AML-193 (cell line): ENCODE measurements around the gene ANKRD13D.
A peak's percentile ranks its signal among the peaks of the same experiment; 100 is the strongest.
"Not testable (repeated sequence)": the region's sequence is repeated elsewhere in the genome, so short reads cannot be mapped to it uniquely, and the experiment has no call there.

Experiments used
- DNase-seq, 2 experiments: peaks; one replicate each; lab custom pipeline; 2025; lab: John Stamatoyannopoulos, UW

The ANKRD13D gene

GRCh38 chr11:67317205-67317887, 28.2 kb downstream of the ANKRD13D start:
- peak; percentile 92 to 94 for DNase-seq

GRCh38 chr11:67317888-67318555, 28.9 kb downstream of the ANKRD13D start:
- no peak for DNase-seq

GRCh38 chr11:67318876-67319275, 29.8 kb downstream of the ANKRD13D start:
- not testable (repeated sequence) for DNase-seq

- no peak for DNase-seq
Measured at GRCh38 chr11:67320011-67320410, 30.9 kb downstream of the ANKRD13D start.

GRCh38 chr11:67320691-67321090, 31.6 kb downstream of the ANKRD13D start:
- no peak for DNase-seq

- DNase-seq: no peak
Measured at GRCh38 chr11:67321313-67321871, 32.3 kb downstream of the ANKRD13D start.

GRCh38 chr11:67322049-67322448, 32.9 kb downstream of the ANKRD13D start:
- DNase-seq: no peak

GRCh38 chr11:67323526-67323925, 34.4 kb downstream of the ANKRD13D start:
- DNase-seq: no peak

- no peak for DNase-seq
Measured at GRCh38 chr11:67332081-67332691, 43.1 kb downstream of the ANKRD13D start.

- no peak for DNase-seq
Measured at GRCh38 chr11:67337257-67337656, 48.2 kb downstream of the ANKRD13D start.

- DNase-seq: no peak
Measured at GRCh38 chr11:67344264-67344663, 55.2 kb downstream of the ANKRD13D start.

GRCh38 chr11:67345247-67345919, 56.3 kb downstream of the ANKRD13D start:
- DNase-seq: no peak

GRCh38 chr11:67345920-67346819, 57.1 kb downstream of the ANKRD13D start:
- peak; percentile 24 to 51 for DNase-seq

- no peak for DNase-seq
Measured at GRCh38 chr11:67347964-67348749, 59.1 kb downstream of the ANKRD13D start.

GRCh38 chr11:67349036-67349435, 59.9 kb downstream of the ANKRD13D start:
- no peak for DNase-seq

GRCh38 chr11:67349457-67349856, 60.4 kb downstream of the ANKRD13D start:
- DNase-seq: no peak

- no peak for DNase-seq
Measured at GRCh38 chr11:67349928-67350465, 60.9 kb downstream of the ANKRD13D start.

- peak; percentile 64 to 69 for DNase-seq
Measured at GRCh38 chr11:67351275-67352005, 62.3 kb downstream of the ANKRD13D start.
